Coronary artery (tissue), 2 donors: Measurements from ENCODE around the gene FBLN2.
A peak's percentile ranks its signal among the peaks of the same experiment; 100 is the strongest.

Experiments used
- DNase-seq: peaks from one replicate; pipeline ENCODE4 v3.0.0-alpha.2; 2017; ENCODE audit warnings: low spot score
- H3K27ac ChIP-seq, 2 donors: fragments of 200-600 bp; sonication (generic); one replicate each; pipeline ENCODE4 v1.5.1; 2016 to 2019
- H3K4me3 ChIP-seq: fragments of 200-600 bp; sonication (generic); 2 replicates; pipeline ENCODE4 v1.5.1; 2016; ENCODE audit warnings: mild to moderate bottlenecking, moderate library complexity
- CTCF ChIP-seq: fragments of 200-600 bp; sonication (generic); IDR thresholded peaks from one replicate; pipeline ENCODE4 v1.5.1; 2019; ENCODE audit warnings: antibody characterized with exemption

FBLN2 gene

DNA sequence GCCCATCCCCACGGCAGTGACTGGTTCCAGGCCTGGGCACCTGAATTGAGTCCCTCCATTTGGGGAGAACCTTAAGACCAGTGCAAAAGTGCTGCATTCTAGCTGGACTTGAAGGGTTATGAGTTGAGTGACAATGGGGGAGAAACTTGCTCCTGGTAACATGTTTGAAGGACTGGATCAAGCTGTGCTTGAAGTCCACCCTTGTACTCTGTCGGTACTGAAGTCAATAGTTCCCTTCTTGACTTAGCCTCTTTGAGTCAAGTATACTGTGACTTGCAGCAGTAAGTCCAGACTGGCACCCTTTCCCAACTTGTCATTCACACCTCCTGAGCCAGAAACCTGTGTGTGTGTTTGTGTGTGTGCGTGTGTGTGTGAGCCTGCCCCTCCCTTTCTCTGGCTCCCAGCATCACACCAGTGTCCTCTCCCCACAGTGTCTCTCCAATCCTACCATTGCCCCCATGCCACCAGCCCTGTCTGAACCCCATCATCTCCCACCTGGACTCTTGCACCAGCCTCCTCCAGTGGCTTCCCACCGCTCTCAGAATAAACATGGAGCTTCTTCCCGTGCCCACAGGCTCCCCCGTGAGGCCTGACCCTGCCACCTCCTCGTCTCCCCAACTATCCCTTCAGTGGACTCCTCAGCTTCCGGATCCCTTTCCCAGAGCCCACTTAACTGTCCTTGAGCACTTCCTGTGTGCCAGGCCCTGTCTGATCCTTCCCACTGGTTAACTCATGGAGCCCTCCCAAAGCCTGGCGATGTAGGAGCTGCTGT is 10.2 kb upstream of the FBLN2 start:
- peak; percentile 67 for DNase-seq
- no peak overlapping the region for H3K4me3 ChIP-seq
- no peak for TF ChIP-seq CTCF
- H3K27ac ChIP-seq = peak overlapping the region; percentile 52 to 87

DNA sequence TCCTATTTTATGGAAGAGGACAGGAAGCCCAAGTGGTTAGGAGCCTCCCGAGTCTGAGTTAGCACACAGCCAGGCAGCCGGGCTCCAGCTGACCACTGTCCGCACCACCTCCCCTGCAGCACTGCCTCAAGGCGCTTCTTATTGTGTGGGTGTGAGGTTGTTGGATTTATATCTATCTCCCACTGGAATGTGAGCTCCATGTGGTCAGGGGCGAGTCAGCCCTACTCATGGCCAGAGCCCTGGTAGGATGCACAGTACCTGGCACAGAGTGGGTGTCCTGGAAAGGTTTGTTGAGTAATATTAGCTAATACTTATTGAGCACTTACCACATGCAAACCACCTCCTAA is 9.7 kb upstream of the FBLN2 start:
- Histone ChIP-seq H3K27ac (peak overlapping the region; percentile 9 to 87), H3K4me3 (no peak overlapping the region)
- no peak for TF ChIP-seq CTCF
- DNase-seq = no peak

DNA sequence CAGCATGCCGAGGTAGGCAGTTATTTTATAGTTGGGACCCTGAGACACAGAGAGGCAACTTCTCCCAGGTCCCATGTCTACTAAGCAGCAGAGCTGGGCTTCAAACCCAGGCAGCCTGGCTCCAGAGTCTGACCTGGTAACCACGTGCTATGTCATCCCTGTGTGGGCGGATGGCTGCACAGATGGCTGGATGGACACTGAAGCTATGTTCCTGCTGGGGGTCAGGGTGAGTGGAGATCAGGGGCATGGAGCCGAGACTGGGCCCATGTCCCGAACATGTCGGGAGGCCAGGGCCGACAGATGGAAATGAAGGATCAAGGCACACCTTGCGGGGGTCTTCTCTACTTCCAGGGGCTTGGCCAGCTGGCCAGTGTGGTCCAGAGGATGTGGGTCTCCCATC is 9.3 kb upstream of the FBLN2 start:
- Histone ChIP-seq H3K27ac (peak overlapping the region; percentile 55 to 87), H3K4me3 (no peak overlapping the region)
- no peak for DNase-seq
- no peak for TF ChIP-seq CTCF

DNA sequence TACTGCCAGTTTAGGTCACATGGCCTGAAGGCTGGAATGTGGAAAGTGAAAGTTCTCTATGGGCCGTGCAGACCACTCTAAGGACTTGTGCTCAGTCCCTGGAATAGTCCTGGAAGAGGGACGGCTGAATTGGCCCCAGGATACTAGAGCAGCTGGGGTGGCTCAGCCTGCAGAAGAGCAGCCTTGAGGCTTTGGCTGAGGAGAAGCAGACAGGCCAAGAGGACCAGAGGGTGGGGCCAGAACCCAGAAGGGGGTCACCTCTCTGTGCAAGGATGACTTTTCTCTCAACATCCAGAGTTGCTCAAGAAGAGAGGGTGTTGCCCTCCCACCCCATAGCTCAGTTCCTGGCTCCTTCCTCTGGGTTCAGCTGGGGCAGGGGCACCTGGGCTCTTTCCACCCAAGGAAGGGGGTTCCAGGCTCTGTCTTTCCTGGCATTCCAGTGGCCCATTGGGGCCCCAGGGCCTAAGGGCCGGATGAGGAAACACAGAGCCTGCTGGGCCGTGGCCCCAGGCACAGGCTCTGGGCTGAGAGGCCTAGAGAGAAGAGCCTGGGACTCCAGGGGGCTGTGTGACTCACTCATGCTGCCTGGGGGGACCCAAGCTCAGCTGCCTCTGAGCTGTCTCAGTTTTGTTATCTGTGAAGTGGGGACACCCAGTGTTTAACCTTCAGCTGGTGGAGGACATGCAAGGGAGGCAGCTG is 8.5 kb upstream of the FBLN2 start:
- TF ChIP-seq CTCF = no peak
- no peak for DNase-seq
- Histone ChIP-seq H3K4me3 (no peak overlapping the region), H3K27ac (peak overlapping the region; percentile 55 to 87)

DNA sequence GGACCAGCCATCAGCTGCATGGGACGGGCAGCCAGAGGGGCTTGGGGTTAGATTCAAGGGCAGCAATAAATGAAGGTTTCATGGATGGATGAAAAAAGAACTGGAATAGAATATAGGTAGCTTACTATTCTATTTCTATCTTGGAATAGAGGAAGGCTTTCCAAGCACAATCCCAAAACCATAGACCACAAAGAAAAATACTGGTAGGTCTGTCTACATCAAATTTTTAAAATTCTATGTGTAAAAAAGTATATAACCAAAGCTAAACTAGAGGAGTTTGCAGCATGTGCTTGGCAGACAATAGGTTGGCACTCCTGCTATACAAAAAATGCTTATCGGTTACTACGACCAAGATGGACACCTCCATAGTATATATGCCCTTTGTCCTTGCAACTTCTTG is 7.2 kb upstream of the FBLN2 start:
- no peak for TF ChIP-seq CTCF
- no peak overlapping the region for H3K4me3 ChIP-seq
- DNase-seq = no peak
- no peak overlapping the region for H3K27ac ChIP-seq

DNA sequence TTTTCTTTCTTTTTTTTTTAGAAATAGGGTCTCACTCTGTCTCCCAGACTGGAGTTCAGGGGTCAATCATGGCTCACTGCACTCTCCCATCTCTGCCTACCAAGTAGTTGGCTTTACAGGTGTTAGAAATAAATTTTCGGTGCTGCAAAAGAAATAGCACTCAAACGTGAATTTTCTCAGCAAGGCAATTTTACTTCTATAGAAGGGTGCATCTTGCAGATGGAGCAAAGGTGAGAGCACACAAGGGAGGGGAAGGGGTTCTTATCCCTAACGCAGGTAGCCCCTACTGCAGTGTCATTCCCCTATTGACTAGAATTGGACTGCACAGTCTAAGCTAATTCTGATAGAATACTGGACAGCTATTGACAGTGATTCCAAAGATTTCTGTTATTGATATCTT is 6.8 kb upstream of the FBLN2 start:
- DNase-seq = no peak
- no peak overlapping the region for H3K4me3 ChIP-seq
- H3K27ac ChIP-seq = no peak overlapping the region
- no peak for TF ChIP-seq CTCF

DNA sequence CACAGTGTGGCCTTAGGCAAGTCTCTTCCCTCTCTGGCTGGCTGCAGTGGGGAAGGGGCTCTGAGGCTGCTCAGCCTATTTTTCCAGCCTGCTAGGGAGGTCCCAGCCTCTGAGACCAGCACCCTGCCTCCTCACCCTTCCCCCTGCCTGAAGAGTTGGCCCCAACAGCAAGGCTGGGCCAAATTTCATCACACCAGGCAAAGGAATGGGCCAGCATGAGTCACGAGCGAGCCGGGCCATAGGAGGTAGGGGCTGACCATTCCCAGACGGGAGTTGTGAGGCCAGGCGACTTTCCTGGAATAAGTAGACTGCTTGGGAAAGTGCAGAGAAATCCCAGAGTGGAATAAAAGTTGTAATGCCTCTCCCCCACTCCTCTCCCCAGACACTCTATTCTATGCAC is 5.7 kb upstream of the FBLN2 start:
- peak overlapping the region; percentile 46 to 87 for H3K27ac ChIP-seq
- no peak for TF ChIP-seq CTCF
- peak; percentile 91 for DNase-seq

More for the DNA sequence above, 5.7 kb upstream of the FBLN2 start:
- H3K4me3 ChIP-seq = no peak overlapping the region
